BLaER1 (cell line): ENCODE results near the gene PHETA1.
A peak's percentile ranks its signal among the peaks of the same experiment; 100 is the strongest.

Experiments used
- H3K27ac ChIP-seq: shearing (Covaris generic); formaldehyde crosslinking; 2 replicates; pipeline ENCODE4 v1.8.1; 2022
- H3K27me3 ChIP-seq: shearing (Covaris generic); formaldehyde crosslinking; 2 replicates; pipeline ENCODE4 v1.8.1; 2022
- H3K36me3 ChIP-seq: shearing (Covaris generic); formaldehyde crosslinking; 2 replicates; pipeline ENCODE4 v1.8.1; 2022
- H3K4me1 ChIP-seq: shearing (Covaris generic); formaldehyde crosslinking; 2 replicates; pipeline ENCODE4 v1.8.1; 2022
- H3K4me2 ChIP-seq: shearing (Covaris generic); formaldehyde crosslinking; 2 replicates; pipeline ENCODE4 v1.8.1; 2022
- H3K4me3 ChIP-seq: shearing (Covaris generic); formaldehyde crosslinking; 2 replicates; pipeline ENCODE4 v1.8.1; 2022
- H3K9ac ChIP-seq: shearing (Covaris generic); formaldehyde crosslinking; 2 replicates; pipeline ENCODE4 v1.8.1; 2022
- H3K9me3 ChIP-seq: shearing (Covaris generic); formaldehyde crosslinking; 2 replicates; pipeline ENCODE4 v1.8.1; 2022
- H4K20me1 ChIP-seq: shearing (Covaris generic); formaldehyde crosslinking; 2 replicates; pipeline ENCODE4 v1.8.1; 2022
- Cebpa-rat ChIP-seq: shearing (Covaris generic); IDR thresholded peaks from 2 replicates; pipeline ENCODE4 v1.8.1; 2022

PHETA1 gene

GRCh38 chr12:111314953-111315539 is 53.8 kb downstream of the PHETA1 start:
- H3K27me3 ChIP-seq: no peaks in the 10 kb centered on the region
- H4K20me1 ChIP-seq: no peaks in the 10 kb centered on the region
- 0 out of 2 replicates have a peak overlapping the region, but pooled peaks have one; percentile 10 for H3K9ac ChIP-seq
- no peaks in the 10 kb centered on the region for H3K9me3 ChIP-seq
- H3K27ac ChIP-seq: no peak overlapping the region
- H3K4me2 ChIP-seq: no peak overlapping the region
- no peak overlapping the region for H3K4me3 ChIP-seq
- H3K4me1 ChIP-seq: peaks cover 17% of the 10 kb centered on the region
- TF ChIP-seq Cebpa-rat: no peak
- no peaks in the 10 kb centered on the region for H3K36me3 ChIP-seq

- Histone ChIP-seq H3K36me3 (no peaks in the 10 kb centered on the region), H3K27ac (no peak overlapping the region), H3K4me2 (no peak overlapping the region), H4K20me1 (no peaks in the 10 kb centered on the region), H3K27me3 (no peaks in the 10 kb centered on the region), H3K4me1 (peaks cover 29% of the 10 kb centered on the region), H3K4me3 (no peak overlapping the region), H3K9ac (no peak overlapping the region), H3K9me3 (no peaks in the 10 kb centered on the region)
- TF ChIP-seq Cebpa-rat: peak; percentile 65; the same call in 1 of the 2 replicates
Observed at GRCh38 chr12:111313833-111314259, 55.0 kb downstream of the PHETA1 start.

- Histone ChIP-seq H3K4me1 (peaks cover 35% of the 10 kb centered on the region), H3K27me3 (no peaks in the 10 kb centered on the region), H4K20me1 (no peaks in the 10 kb centered on the region), H3K27ac (no peak overlapping the region), H3K9me3 (no peaks in the 10 kb centered on the region), H3K36me3 (no peaks in the 10 kb centered on the region), H3K9ac (no peak overlapping the region), H3K4me3 (no peak overlapping the region), H3K4me2 (no peak overlapping the region)
- TF ChIP-seq Cebpa-rat: no peak
Observed at GRCh38 chr12:111312708-111313107, 56.2 kb downstream of the PHETA1 start.

GRCh38 chr12:111312016-111312415 is 56.9 kb downstream of the PHETA1 start:
- Histone ChIP-seq H3K4me2 (no peak overlapping the region), H3K9me3 (peaks cover 5% of the 10 kb centered on the region), H3K9ac (no peak overlapping the region), H3K27me3 (no peaks in the 10 kb centered on the region), H3K27ac (peak overlapping the region; percentile 5; the same call in 1 of the 2 replicates), H3K36me3 (no peaks in the 10 kb centered on the region), H3K4me1 (peaks cover 35% of the 10 kb centered on the region), H3K4me3 (no peak overlapping the region), H4K20me1 (no peaks in the 10 kb centered on the region)
- TF ChIP-seq Cebpa-rat: no peak

GRCh38 chr12:111311011-111311410 is 57.9 kb downstream of the PHETA1 start:
- H3K9ac ChIP-seq: no peak overlapping the region
- no peak overlapping the region for H3K27ac ChIP-seq
- no peak overlapping the region for H3K4me3 ChIP-seq

More at GRCh38 chr12:111311011-111311410, 57.9 kb downstream of the PHETA1 start:
- no peak for TF ChIP-seq Cebpa-rat
- Histone ChIP-seq H3K27me3 (no peaks in the 10 kb centered on the region), H4K20me1 (no peaks in the 10 kb centered on the region), H3K36me3 (no peaks in the 10 kb centered on the region), H3K9me3 (peaks cover 15% of the 10 kb centered on the region), H3K4me1 (peaks cover 35% of the 10 kb centered on the region), H3K4me2 (peak overlapping the region; percentile 82)
